Upper lobe of left lung (tissue), 4 donors: ENCODE measurements around the gene ACTN4.

Experiments used
- CTCF ChIP-seq, 6 experiments: fragments of 450-650 bp in 4 of 6; fragments of 200-600 bp in 2 of 6; sonication (generic) in 2 of 6; IDR thresholded peaks; one replicate each; pipeline ENCODE4 v1.5.1; 2016 to 2019; ENCODE audit warnings: antibody characterized with exemption in 6 of 6
- EP300 ChIP-seq, 4 donors: sonication (generic); formaldehyde crosslinking; IDR thresholded peaks; one replicate each; pipeline ENCODE4 v1.5.1; 2017; ENCODE audit warnings: antibody characterized with exemption in 4 of 4, control low read depth in 2 of 4
- POLR2A ChIP-seq, 4 donors: fragments of 450-650 bp; IDR thresholded peaks; one replicate each; pipeline ENCODE4 v1.5.1; 2016 to 2017; ENCODE audit warnings: antibody characterized with exemption in 4 of 4, mild to moderate bottlenecking in 2 of 4
- POLR2AphosphoS5 ChIP-seq, 2 donors: sonication (generic); formaldehyde crosslinking; IDR thresholded peaks; one replicate each; pipeline ENCODE4 v1.5.1; 2017; ENCODE audit warnings: antibody characterized with exemption in 2 of 2

GRCh38 chr19:38606131-38606530 lies 41.3 kb upstream of the ACTN4 start:
- no peak for TF ChIP-seq CTCF (IDR thresholded peaks at IDR 0.05)
- TF ChIP-seq POLR2A (IDR thresholded peaks at IDR 0.05), result no peak
- TF ChIP-seq POLR2AphosphoS5 (IDR thresholded peaks at IDR 0.05), result no peak
- TF ChIP-seq EP300 (IDR thresholded peaks at IDR 0.05), result no peak
